Activated CD4-positive, alpha-beta T cell treated with anti-CD3 and anti-CD28 coated beads, Interleukin-2, amount 10 ng/mL, durations not matched to agents 24 days and 14 days (primary cell): ENCODE data around the gene DBT. TPM values are rescaled to one million over a fixed set of nuclear protein-coding genes. Genes with fewer than 3 reads are reported as not detected.
"Not testable (repeated sequence)": the region's sequence is repeated elsewhere in the genome, so short reads cannot be mapped to it uniquely, and the experiment has no call there.

ENCODE experiments used
- DNase-seq: peaks from one replicate; pipeline ENCODE4 v3.0.0; 2022
- H3K27ac Mint-ChIP-seq: one replicate; pipeline ENCODE4 v1.8.0; 2022; ENCODE audit warnings: mild to moderate bottlenecking, mixed read lengths
- H3K27me3 Mint-ChIP-seq: one replicate; pipeline ENCODE4 v1.8.0; 2022; ENCODE audit warnings: mixed read lengths
- H3K36me3 Mint-ChIP-seq: one replicate; pipeline ENCODE4 v1.8.0; 2022; ENCODE audit warnings: low read depth, mild to moderate bottlenecking, mixed read lengths
- H3K4me1 Mint-ChIP-seq: one replicate; pipeline ENCODE4 v1.8.0; 2021; ENCODE audit warnings: mixed read lengths
- H3K4me3 Mint-ChIP-seq: one replicate; pipeline ENCODE4 v1.8.0; 2022; ENCODE audit warnings: mild to moderate bottlenecking, moderate library complexity, mixed read lengths
- H3K9me3 Mint-ChIP-seq: one replicate; pipeline ENCODE4 v1.8.0; 2021; ENCODE audit warnings: mixed read lengths
- intact Hi-C: fragments of 100-400 bp; cut with micrococcal nuclease; formaldehyde crosslinking; loops from one replicate; pipeline ENCODE4 v1.15.1; 2023
- total RNA-seq: library from RNA; stranded (reverse); gene quantifications from 2 replicates; pipeline ENCODE4 v1.2.3, GENCODE V29; 2022

Gene DBT
- total RNA-seq, 1 donor from 2014 or later: 12.4 TPM

DNA sequence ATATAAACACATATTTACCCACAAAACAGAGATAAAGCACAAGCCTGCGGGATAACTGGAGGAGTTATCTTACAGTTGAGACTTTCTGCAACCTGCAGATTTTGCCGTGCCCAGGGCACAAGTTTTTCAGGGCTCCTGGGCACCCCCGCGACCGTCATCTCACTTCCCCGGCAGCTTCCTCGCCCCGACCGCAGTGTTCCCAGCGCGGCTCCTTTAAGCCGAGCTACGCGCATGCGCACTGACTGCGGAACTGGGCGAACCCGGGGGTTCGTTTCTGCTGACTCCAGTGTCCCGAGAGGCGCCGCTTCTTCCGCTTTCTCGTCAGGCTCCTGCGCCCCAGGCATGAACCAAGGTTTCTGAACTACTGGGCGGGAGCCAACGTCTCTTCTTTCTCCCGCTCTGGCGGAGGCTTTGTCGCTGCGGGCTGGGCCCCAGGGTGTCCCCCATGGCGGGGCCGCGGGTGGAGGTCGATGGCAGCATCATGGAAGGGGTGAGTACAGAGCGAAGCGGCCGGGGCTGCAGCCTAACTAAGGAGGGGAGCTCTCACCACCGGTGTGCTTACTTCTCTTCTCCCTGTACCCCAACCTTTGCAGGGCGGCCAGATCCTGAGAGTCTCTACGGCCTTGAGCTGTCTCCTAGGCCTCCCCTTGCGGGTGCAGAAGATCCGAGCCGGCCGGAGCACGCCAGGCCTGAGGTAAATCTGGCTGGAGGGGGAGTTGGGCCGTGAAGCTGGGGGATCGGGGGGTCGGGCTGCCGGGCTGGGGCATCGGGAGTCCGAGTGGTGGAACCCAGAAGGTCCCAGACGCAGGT lies 16.5 kb upstream of the DBT start, which contains the start of gene RTCA:
RTCA (plus strand) TSS at position 286 of the 810 bp plus-strand sequence; CDS start at position 446, 160 bp downstream.
- Mint-ChIP-seq H3K4me1 (peaks cover 34% of the 10 kb centered on the region), H3K36me3 (peaks cover 52% of the 10 kb centered on the region), H3K27ac (peak within 1 kb of the TSS; percentile 96)

DNA sequence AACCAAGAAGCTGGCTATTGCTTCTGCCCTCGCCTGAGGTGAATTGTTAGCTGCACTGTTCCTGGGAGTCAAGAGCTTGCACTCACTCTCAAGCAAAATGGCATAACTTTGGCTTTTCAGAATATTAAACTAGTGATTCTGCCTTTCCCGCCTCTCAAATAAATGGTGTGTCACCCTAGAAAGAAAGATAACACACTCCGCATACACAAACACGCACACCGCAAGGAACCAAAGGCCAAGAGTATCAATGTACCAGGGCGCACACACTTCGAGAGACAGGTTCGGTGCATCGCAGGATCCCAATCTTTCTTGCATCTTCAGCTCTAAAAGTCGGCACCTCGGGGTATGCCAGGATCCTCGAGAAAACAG lies 15.9 kb upstream of the DBT start:
- intact Hi-C loops: loop anchor here (2.0 to 5.0 kb wide), 2 partner anchors 15 to 177 kb away; no protein-coding TSS in a partner anchor
- H3K4me1 Mint-ChIP-seq: peaks cover 30% of the 10 kb centered on the region
- peak overlapping the region; percentile 96 for H3K27ac Mint-ChIP-seq
- no peak for DNase-seq
- H3K4me3 Mint-ChIP-seq: peak overlapping the region; percentile 98
- no peaks in the 10 kb centered on the region for H3K27me3 Mint-ChIP-seq
- peaks cover 11% of the 10 kb centered on the region for H3K9me3 Mint-ChIP-seq
- peaks cover 47% of the 10 kb centered on the region for H3K36me3 Mint-ChIP-seq

More for the DNA sequence above, 16.5 kb upstream of the DBT start, which contains the start of gene RTCA:
- intact Hi-C loops: loop anchor here (1.0 to 5.0 kb wide), 8 partner anchors 15 to 629 kb away; partner anchors contain the start of genes CDC14A, EXTL2 and TRMT13
- H3K9me3 Mint-ChIP-seq: peaks cover 11% of the 10 kb centered on the region
- no peaks in the 10 kb centered on the region for H3K27me3 Mint-ChIP-seq
- H3K4me3 Mint-ChIP-seq: peak within 1 kb of the TSS; percentile 98
- peak; percentile 99 for DNase-seq

DNA sequence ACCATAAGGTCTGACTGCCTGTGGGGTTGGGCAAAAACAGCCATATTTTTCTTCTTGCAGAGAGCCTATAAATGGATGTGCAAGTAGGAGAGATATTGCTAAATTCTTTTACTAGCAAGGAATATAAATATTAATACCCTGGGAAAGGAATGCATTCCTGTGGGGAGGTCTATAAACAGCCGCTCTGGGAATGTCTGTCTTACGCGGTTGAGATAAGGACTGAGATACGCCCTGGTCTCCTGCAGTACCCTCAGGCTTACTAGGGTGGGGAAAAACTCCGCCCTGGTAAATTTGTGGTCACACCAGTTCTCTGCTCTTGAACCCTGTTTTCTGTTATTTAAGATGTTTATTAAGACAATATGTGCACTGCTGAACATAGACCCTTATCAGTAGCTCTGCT lies 14.4 kb upstream of the DBT start:
- intact Hi-C loops: loop anchor here (2.0 kb wide), 1 partner anchor 13 kb away; no protein-coding TSS in a partner anchor
- DNase-seq, H3K4me3 Mint-ChIP-seq, H3K27ac Mint-ChIP-seq, H3K27me3 Mint-ChIP-seq: not testable (repeated sequence)
- H3K4me1 Mint-ChIP-seq: peaks cover 25% of the 10 kb centered on the region
- H3K36me3 Mint-ChIP-seq: peaks cover 37% of the 10 kb centered on the region
- peaks cover 11% of the 10 kb centered on the region for H3K9me3 Mint-ChIP-seq

GRCh38 chr1:100261686-100262085 lies 12.1 kb upstream of the DBT start:
- intact Hi-C loops: no loop called here
- peaks cover 3% of the 10 kb centered on the region for H3K27me3 Mint-ChIP-seq

GRCh38 chr1:100258427-100258826 lies 8.8 kb upstream of the DBT start:
- H3K36me3 Mint-ChIP-seq, H3K9me3 Mint-ChIP-seq, H3K27ac Mint-ChIP-seq, DNase-seq, intact Hi-C loops, H3K4me3 Mint-ChIP-seq, H3K4me1 Mint-ChIP-seq: not testable (repeated sequence)
- peaks cover 13% of the 10 kb centered on the region for H3K27me3 Mint-ChIP-seq

More at GRCh38 chr1:100261686-100262085, 12.1 kb upstream of the DBT start:
- Mint-ChIP-seq H3K9me3 (peaks cover 11% of the 10 kb centered on the region), H3K27ac (no peak overlapping the region), H3K4me3 (no peak overlapping the region), H3K36me3 (peaks cover 21% of the 10 kb centered on the region), H3K4me1 (peaks cover 14% of the 10 kb centered on the region)
- no peak for DNase-seq

GRCh38 chr1:100256273-100256672 lies 6.6 kb upstream of the DBT start:
- not testable (repeated sequence) for H3K27ac Mint-ChIP-seq, H3K9me3 Mint-ChIP-seq, H3K4me1 Mint-ChIP-seq

GRCh38 chr1:100253552-100253951 lies 3.9 kb upstream of the DBT start:
- intact Hi-C loops: no loop called here
- Mint-ChIP-seq H3K27me3 (peaks cover 15% of the 10 kb centered on the region), H3K4me3 (no peak overlapping the region), H3K9me3 (no peaks in the 10 kb centered on the region), H3K27ac (no peak overlapping the region), H3K4me1 (peaks cover 4% of the 10 kb centered on the region), H3K36me3 (no peaks in the 10 kb centered on the region)
- DNase-seq: no peak

More at GRCh38 chr1:100256273-100256672, 6.6 kb upstream of the DBT start:
- H3K4me3 Mint-ChIP-seq, DNase-seq, intact Hi-C loops, H3K36me3 Mint-ChIP-seq: not testable (repeated sequence)
- peaks cover 18% of the 10 kb centered on the region for H3K27me3 Mint-ChIP-seq

- H3K4me1 Mint-ChIP-seq: peaks cover 4% of the 10 kb centered on the region
- intact Hi-C loops: no loop called here
- no peaks in the 10 kb centered on the region for H3K9me3 Mint-ChIP-seq
- no peak for DNase-seq
- no peaks in the 10 kb centered on the region for H3K36me3 Mint-ChIP-seq
- H3K27ac Mint-ChIP-seq: no peak overlapping the region
- peaks cover 15% of the 10 kb centered on the region for H3K27me3 Mint-ChIP-seq
- H3K4me3 Mint-ChIP-seq: no peak overlapping the region
Measured at GRCh38 chr1:100252901-100253300, 3.3 kb upstream of the DBT start.

DNA sequence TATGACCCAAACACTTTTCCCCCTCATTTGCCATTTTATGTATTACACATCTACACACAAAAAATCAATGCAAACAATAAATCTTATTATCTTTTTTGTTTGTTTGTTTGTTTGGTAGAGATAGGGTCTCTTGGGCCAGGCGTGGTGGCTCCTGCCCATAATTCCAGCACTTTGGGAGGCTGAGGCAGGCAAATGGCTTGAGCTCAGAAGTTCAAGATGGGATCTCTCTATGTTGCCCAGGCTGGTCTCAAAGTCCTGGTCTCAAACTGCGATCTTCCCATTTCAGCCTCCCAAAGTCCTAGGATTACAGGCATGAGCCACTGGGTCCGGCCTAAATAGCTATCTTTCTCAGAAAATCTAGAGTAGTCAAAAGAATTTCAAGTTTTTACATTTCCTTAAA lies 1.2 kb upstream of the DBT start:
- Mint-ChIP-seq H3K4me3 (no peak overlapping the region), H3K4me1 (peaks cover 10% of the 10 kb centered on the region), H3K27ac (no peak overlapping the region), H3K9me3 (no peaks in the 10 kb centered on the region), H3K27me3 (peaks cover 13% of the 10 kb centered on the region), H3K36me3 (peaks cover 2% of the 10 kb centered on the region)
- DNase-seq: no peak
- intact Hi-C loops: loop anchor here (2.0 kb wide), 1 partner anchor 14 kb away; no protein-coding TSS in a partner anchor

DNA sequence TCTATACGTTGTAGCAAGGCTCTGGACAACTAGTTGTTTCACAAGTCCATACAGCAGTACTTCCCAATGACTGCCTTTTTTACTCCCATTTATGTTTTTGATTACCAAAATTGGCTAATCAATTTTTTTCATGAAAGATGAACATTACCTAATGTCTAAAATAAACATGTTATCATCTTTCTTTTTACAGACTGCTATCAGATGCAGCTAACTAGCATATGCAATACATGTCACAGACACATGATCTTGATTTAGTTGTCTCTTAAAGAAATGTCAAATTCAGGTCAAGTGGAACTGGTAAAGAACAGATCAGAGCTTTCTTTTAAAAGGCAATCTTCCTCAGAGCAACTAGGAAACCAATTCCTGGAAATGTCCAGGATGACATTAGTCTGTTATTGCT lies 630 bp upstream of the DBT start:
- no peak overlapping the region for H3K27ac Mint-ChIP-seq
- H3K9me3 Mint-ChIP-seq: no peaks in the 10 kb centered on the region
- intact Hi-C loops: loop anchor here (2.0 kb wide), 1 partner anchor 15 kb away; no protein-coding TSS in a partner anchor
- no peak for DNase-seq
- H3K36me3 Mint-ChIP-seq: peaks cover 2% of the 10 kb centered on the region
- peaks cover 11% of the 10 kb centered on the region for H3K27me3 Mint-ChIP-seq
- peaks cover 10% of the 10 kb centered on the region for H3K4me1 Mint-ChIP-seq
- no peak overlapping the region for H3K4me3 Mint-ChIP-seq

GRCh38 chr1:100249155-100249536 lies 488 bp downstream of the DBT start:
- H3K27ac Mint-ChIP-seq: no peak overlapping the region
- peaks cover 2% of the 10 kb centered on the region for H3K36me3 Mint-ChIP-seq
- no peak overlapping the region for H3K4me3 Mint-ChIP-seq
- peaks cover 12% of the 10 kb centered on the region for H3K4me1 Mint-ChIP-seq
- intact Hi-C loops: loop anchor here (5.0 kb wide), 4 partner anchors 103 to 212 kb away; partner anchors contain the start of genes CDC14A, SASS6 and TRMT13
- H3K9me3 Mint-ChIP-seq: no peaks in the 10 kb centered on the region
- no peak for DNase-seq
- H3K27me3 Mint-ChIP-seq: peaks cover 8% of the 10 kb centered on the region

GRCh38 chr1:100246738-100247137 lies 2.9 kb downstream of the DBT start:
- Mint-ChIP-seq H3K27ac (no peak overlapping the region), H3K27me3 (no peaks in the 10 kb centered on the region), H3K9me3 (no peaks in the 10 kb centered on the region), H3K4me3 (no peak overlapping the region), H3K4me1 (peaks cover 12% of the 10 kb centered on the region), H3K36me3 (peaks cover 2% of the 10 kb centered on the region)
- intact Hi-C loops: loop anchor here (5.0 kb wide), 4 partner anchors 106 to 211 kb away; partner anchors contain the start of genes CDC14A, SASS6 and TRMT13
- DNase-seq: peak; percentile 50

- no peak overlapping the region for H3K27ac Mint-ChIP-seq
- no peaks in the 10 kb centered on the region for H3K27me3 Mint-ChIP-seq
- peaks cover 25% of the 10 kb centered on the region for H3K36me3 Mint-ChIP-seq
- H3K4me3 Mint-ChIP-seq: no peak overlapping the region
- intact Hi-C loops: no loop called here
- H3K4me1 Mint-ChIP-seq: peaks cover 2% of the 10 kb centered on the region
- no peaks in the 10 kb centered on the region for H3K9me3 Mint-ChIP-seq
- no peak for DNase-seq
Measured at GRCh38 chr1:100240631-100241030, 9.0 kb downstream of the DBT start.

GRCh38 chr1:100239961-100240360 lies 9.7 kb downstream of the DBT start:
- intact Hi-C loops: no loop called here
- peaks cover 2% of the 10 kb centered on the region for H3K4me1 Mint-ChIP-seq
- H3K9me3 Mint-ChIP-seq: no peaks in the 10 kb centered on the region
- H3K36me3 Mint-ChIP-seq: peaks cover 25% of the 10 kb centered on the region
- H3K27ac Mint-ChIP-seq: no peak overlapping the region
- H3K4me3 Mint-ChIP-seq: no peak overlapping the region
- no peak for DNase-seq
- H3K27me3 Mint-ChIP-seq: no peaks in the 10 kb centered on the region
